ENCODE data around the gene DENND4C.
"Not testable (repeated sequence)": the region's sequence is repeated elsewhere in the genome, so short reads cannot be mapped to it uniquely, and the experiment has no call there.

DENND4C gene

DNA sequence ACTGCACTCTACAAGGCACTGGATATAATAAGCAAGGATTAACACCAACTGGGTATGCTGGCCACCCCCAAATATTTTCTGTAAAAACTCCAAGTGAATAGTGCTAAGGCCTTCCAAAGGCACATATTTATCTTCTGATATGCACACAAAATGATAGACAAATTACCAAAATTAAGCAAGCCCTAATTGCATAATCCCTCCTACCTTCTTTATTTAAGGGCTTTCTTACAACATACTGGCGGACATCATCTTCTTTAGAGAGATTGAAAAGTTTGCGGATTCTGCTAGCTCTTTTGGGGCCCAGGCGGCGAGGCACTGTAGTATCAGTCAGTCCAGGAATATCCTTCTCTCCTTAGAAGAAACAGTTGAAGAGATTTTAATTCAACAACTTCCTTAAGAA is 147.7 kb downstream of the DENND4C start:
- peak; percentile 44 for DNase-seq

DNA sequence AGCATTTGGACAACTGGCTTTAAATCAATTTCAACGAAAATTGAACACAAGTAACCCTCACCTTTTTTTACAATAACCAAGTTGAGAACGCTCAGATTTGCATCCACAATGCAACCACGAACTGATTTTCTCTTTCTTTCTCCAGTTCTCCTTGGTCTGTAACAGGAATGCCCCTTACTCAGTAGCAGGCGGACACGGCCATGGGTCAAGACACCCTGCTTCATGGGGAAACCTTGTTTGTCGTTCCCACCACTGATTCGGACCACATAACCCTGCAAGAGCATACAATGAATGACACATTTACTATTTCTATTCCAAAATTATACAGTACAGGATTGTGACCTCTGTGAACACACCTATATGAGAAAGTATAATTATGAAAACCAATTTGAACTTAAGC is 148.2 kb downstream of the DENND4C start:
- no peak for DNase-seq

DNA sequence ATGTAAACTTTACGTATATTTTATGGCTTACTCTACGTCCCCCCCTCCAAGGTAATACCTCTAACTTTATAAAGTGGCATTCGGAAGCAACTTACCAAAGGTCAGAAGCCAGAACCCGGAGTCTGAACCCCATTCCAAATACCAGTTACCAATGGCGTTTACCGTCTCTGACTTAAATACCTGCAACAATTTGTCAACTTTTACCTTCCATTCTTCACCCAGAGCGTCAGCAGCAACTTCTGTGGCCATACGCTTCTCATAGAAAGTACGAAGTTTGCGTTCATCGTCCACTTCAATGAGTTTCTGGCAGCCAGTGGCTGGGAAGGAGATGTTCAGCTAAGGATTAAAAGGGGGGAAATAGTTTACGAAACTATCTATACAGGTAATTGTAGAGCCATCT is 148.8 kb downstream of the DENND4C start:
- no peak for DNase-seq

DNA sequence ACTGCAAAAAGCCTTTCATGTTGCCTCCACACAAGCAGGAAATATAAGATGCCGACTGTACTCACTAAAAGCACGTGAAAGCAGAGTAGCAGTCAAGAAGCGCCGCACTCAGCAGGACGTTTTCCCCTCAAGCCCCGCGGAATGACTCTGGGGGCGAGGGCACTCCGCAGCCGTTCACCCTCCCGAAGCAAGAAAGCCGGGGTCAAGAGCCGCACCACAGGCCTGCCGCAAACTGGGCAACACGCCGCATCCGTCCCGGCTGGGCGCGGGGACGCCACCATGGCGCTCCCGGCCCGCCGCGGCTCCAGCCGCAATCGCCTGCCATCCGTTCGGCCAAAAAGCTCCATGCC is 149.2 kb downstream of the DENND4C start:
- DNase-seq: peak; percentile 57

DNA sequence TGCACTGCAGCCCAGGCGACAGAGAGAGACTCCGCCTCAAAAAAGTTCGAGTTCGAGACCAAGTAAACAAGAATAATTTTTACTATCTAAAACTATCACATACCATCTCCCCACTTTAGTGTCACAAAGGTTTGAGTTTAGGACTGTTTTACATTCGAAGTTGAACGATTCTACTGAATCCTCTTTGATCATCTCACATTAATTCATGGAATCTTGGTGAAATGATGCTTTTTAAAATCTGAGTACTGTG is 150.3 kb downstream of the DENND4C start:
- no peak for DNase-seq

DNA sequence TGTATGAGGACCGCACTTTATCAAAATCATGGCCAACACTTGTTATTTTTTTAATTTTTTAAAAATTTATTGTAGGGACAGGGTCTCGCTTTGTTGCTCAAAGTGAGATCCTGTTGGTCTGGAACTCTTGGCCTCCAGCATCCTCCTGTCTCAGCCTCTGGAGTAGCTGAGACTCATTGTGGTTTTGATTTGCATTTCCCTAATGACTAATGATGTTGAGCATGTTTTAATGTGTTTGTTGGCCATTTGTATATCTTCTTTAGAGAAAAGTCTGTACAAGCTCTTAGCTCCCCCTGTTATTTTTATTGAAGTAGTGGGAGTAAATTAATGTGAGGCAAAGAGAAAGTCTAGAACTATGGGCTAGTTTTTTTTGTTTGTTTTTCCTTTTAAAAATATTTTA is 151.2 kb downstream of the DENND4C start:
- no peak for DNase-seq

DNA sequence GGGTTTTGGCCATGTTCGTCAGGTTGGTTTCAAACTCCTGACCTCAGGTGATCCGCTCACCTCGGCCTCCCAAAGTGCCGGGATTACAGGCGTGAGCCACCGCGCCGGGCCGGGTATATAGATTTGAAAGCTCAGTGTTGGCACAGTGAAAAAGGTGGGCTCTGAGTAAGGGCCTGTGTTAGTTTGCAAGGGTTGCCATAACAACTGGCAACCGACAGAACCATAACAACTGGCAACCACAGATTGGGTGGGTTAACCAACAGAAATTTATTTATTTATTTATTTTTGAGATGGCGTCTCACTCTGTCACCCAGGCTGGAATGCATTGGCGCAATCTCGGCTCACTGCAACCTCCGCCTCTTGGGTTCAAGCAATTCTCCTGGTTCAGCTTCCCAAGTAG is 154.7 kb downstream of the DENND4C start:
- DNase-seq: not testable (repeated sequence)

DNA sequence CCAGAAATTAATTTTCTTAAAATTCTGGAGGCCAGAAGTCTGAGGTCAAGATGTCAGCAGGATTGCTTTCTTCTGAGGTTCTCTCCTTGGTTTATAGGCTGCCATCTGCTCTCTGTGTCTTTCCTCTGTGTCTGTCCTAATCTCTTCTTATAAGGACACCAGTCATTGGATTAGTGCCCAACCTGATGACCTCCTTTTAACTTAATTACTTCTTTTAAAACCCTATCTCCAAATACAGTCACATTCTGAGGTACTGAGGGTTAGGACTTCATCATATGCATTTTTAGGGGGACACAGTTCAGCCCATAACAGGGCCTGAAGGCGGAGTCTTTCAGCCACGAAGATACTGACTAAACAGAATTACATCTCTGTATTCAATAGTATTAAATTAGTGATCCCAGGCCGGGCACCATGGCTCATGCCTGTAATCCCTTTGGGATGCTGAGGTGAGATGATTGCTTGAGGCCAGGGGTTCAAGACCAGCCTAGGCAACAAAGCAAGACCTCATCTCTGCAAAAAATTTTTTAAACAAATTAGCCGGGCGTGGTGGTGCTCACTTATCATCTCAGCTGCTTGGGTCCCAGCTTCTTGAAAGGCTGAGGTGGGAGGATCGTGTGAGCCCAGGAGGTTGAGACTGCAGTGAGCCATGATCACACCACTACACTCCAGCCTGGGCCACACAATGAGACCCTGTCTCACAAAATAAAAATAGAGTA is 155.5 kb downstream of the DENND4C start:
- DNase-seq: peak; percentile 87

DNA sequence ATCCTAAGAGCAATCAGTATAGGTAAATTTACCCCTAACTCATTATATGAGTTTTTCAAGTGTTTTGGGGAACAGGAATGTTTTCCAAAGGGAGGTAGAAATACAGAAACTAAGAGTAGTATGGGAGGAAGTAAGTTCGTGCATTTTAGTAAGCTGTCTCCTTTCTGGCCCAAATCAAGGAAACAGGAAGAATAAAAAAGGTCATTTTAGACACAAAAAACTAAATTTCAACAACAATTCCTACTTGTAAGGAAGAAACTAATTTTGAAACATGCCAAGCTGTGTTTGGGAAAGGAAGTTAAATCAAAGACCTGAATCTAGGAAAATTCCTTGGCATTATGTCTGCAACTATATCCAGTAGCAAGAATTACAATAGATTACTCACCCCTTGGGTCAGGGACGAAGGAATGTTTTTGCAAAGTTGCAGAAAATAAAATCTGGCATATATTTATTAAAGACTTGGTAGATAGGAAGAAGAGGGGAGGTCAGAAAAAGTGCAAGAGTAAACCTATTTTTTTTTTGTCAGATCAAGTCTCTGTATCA is 156.1 kb downstream of the DENND4C start:
- no peak for DNase-seq

DNA sequence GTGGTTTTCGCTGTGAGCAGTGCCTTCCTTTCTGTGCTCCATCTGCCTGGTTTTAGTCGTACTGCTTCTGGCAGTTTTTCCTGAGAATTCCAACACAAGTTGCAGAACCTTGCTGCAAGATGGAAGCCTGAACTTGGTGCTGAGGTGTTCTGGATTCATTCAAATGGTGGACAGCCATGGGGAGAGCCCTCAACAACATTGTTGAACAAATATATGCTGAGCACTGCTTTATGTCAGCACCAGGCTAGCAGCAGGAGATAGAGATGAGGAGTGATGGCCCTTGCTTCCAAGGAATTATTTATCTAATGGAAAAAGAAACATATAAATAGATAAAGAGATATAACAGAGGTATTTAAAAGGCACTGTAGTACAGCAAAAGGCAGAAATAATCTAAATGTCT is 156.8 kb downstream of the DENND4C start:
- DNase-seq: no peak

DNA sequence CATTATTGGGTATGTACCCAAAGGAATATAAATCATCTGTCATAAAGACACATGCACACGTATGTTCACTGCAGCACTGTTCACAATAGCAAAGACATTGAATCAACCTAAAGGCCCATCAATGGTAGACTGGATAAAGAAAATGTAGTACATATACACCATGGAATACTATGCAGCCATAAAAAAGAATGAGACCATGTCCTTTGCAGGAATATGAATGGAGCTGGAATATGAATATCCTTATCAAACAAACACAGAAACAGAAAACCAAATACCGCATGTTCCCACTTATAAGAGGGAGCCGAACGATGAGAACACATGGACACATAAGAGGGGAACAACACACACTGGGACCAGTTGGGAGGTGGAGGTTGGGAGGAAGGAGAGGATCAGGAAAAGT is 159.0 kb downstream of the DENND4C start:
- not testable (repeated sequence) for DNase-seq

DNA sequence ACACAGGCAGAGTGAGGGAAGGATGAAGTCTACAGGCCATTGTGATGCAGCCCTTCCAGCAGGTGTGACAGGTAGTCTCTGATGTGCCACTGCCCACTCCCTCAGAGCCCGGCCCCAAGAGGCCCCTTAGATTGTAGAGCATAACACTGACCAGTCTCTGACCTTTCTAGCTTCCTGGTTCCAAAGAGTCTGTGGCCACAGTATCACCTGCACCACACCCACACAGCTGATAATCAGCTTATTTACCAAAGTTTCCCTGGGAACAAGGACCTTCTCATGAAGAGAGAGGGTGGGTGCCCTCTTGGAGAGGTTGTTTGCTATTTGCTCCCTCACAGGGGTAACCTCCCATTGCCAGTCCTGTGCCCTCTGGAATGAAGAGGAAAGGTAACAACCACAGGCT is 167.4 kb downstream of the DENND4C start:
- no peak for DNase-seq

DNA sequence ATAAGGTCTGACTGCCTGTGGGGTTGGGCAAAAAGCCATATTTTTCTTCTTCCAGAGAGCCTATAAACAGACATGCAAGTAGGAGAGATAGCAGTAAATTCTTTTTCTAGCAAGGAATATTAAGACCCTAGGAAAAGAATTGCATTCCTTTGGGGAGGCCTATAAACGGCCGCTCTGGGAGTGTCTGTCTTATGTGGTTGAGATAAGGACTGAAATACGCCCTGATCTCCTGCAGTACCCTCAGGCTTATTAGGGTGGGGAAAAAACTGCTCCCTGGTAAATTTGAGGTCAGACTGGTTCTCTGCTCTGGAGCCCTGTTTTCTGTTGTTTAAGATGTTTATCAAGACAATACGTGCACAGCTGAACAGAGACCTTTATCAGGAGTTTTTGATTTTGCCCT is 172.7 kb downstream of the DENND4C start:
- peak; percentile 39 for DNase-seq

DNA sequence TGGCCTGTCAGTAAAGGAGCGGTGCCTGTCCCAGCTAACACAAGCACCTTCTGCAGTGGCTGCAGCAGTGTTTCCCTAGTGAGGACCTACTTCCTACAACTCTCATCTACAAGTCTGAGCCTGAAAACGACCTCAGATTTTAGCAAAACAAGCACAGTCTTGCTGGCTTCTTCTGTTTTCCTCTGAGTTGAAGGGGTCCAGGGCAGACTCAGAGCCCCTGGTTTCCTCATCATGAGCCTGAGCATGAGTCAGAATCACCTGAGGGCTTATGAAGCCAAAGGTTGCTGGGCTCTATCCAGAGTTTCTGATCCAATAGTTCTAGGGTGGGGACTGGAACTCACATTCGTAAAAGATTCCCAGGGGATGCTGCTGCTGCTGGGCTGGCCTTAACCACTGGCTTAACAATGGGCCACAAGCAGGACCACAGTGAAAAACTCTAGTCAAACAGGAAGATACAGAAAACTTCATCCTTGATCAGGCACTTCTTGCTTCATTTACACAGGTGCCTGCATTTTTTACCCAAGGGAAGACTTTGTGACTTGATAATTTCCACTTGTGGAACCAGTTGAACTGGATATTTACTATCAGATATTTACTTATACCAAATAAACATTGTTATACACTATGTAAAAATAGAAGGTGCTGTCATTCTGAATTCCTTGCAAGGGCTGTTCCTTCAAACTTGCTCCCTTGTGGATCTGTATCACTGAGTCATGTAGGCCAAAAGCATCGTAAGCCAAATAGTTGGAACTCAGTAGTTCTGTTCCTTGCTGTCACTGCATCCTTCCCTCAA is 174.0 kb downstream of the DENND4C start:
- DNase-seq: no peak

DNA sequence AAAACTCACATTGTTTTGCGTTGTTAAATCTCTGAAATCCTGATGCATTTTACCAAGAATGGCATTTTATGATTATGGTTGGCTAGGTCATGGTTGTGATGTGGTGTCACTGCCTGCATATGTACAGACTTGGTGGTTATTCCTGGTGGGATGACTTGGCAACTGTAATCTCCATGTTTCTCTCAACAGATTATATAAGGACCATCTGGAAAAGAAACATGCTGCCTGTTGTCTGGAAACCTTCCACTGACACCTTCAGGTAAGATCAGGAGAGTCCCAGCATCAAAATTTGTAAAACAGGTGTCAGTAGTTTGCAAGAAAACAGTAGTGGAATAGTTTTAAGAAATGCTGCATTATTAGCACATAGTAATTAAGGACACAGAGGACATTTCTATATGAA is 175.3 kb downstream of the DENND4C start:
- no peak for DNase-seq

DNA sequence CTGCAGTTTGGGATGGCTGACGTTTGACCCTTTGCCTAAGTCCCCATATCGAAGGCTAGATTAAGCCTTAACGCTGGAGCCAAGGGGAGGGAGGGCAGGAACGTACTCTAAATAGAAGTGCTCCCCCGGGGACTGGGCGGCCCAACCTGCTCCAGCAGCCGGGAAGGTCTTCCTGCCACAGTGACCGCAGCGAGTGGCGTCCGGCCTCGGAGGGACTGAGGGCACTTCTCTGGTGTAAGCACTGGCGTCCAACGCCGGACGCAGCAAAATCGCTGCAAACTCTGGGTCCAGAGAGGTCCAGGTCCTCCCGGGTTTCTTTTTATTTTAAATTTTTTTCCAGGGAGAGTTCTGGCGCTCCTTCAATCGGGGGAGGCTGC is 177.8 kb downstream of the DENND4C start:
- DNase-seq: peak; percentile 25

DNA sequence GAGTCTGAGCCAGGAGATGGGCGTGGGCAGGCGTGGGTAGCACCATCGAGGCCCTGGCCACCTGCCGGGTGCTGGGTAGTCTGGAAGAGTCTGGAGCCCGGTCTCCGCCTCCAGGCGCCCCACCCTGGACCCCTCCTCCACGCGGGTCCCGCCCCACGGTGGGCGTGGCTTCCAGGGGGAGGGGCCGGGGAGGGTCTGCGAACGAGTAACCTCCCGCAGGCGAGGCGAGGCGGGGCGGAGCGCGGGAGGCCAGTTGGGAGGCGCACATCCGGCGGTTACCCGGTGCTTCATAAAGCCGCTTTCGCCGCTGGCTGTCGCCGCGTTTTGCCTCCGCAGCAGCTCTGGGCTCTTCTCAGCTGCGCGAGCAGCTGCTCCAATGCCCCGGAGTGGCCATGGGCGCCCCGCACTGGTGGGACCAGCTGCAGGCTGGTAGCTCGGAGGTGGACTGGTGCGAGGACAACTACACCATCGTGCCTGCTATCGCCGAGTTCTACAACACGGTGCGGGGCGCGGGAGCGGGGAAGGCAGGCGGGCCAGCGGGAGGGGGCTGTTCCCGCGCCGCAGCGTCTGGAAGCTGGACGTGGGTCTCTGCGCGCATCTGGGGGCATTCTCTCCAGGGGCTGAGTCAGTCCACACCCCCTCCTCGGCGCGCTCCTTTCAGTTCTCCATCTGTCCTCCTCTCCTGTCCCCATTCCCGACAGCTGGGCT is 178.4 kb downstream of the DENND4C start, which contains the start of gene ACER2:
Gene ACER2, plus strand, starts transcription at position 317 of the 708 bp plus-strand sequence. Its CDS starts 76 bp downstream, at position 393.
- DNase-seq: peak; percentile 96

DNA sequence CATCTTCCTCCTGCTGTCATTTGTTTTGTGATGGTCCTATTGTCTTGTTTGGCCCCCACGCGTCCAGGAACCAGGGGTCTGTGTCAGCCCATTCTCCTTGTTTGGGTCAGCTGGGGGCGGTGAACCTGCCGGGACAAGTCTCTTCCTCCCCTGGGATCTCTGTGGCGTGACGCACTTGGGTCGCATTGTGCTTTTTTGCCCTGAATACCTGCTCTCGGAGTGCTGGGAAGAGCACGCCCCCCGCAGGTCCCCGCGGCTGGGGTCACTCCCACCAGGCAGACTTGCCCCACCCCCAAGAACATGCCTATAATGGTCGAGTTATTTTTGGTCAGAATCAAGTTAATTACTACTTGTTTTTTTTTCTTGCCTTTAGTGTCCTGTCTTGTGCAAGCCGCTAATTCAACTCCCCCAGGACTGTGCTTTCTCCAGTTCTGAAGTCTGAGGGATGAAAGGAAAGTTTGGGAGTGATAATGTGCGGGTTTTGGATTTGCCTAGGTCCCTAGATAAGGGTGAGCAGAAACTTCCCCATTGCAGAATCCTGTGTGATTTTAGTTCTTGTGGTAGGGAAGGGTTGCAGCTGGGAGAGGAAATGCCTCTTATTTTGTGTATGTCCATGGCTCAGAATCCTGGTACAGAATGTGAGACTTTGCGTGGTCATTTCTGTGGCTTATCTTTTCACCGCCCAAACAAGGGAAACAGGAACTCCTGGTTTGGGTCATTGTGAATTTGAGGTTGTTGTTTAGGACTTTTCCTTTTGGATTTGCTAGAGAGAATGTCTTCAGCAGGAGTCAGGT is 179.1 kb downstream of the DENND4C start:
- DNase-seq: peak; percentile 44

DNA sequence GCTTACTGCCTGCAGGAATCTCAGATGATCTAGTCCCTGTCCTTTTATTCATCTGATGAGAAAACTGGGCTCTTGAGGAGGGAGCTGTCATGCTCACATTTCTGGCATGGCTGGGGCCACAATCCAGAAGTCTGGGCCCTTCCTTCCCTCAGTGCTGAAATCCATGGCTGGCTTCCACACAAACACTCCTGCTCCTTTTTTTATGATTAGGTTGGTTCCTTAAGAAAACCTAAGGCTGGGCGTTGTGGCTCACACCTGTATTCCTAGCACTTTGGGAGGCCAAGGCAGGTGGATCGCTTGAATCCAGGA is 179.7 kb downstream of the DENND4C start:
- no peak for DNase-seq

DNA sequence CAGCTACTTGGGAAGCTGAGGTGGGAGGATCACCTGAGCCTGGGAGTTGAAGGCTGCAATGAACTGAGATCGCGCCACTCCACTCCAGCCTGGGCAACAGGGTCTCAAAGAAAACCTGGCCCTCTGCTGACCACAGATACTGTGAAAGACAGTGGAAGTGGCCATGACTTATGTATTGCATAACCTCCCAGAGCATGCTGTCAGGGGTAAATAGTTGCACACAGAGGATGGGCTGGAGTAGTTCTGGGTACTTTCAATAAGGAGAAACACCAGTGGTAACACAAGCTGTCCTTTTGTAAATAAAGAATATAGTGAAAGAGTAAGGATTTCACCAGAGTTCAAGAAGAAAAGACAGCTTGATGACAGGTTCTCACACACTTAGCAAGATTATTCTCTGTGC is 180.1 kb downstream of the DENND4C start:
- DNase-seq: no peak

DNA sequence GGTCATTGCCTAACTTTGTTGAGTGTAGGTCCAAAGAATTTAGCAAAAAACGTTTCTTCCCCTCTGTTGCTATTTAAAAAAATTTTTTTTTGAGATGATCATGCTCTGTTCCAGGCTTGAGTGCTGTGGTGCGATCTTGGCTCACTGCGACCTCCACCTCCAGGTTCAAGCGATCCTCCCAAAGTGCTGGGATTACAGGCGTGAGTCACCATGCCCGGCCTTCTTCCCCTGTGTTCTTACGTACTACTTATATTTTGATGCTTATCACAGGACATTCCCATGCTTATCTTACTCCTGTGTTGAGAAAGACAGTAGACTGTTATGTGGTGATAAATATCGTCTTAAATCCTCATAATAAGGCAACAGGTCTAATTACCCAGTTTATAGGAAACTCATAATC is 180.8 kb downstream of the DENND4C start:
- DNase-seq: no peak

DNA sequence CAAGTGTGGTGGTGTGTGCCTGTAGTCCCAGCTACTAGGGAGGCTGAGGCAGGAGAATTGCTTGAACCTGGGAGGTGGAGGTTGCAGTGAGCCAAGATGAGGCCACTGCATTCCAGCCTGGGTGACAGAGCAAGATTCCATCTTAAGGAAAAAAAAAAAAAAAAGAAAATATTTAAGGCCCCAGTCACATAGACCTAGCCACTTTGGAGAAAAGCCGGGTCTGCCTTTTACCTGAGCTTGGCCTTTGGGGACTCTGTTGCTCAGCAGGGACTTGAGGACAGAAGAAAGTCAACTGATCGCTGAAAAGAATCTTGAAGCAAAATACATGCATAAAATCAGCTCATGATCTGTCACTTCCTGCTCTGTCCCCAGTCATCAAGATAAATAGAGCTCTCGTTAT is 183.0 kb downstream of the DENND4C start:
- not testable (repeated sequence) for DNase-seq

DNA sequence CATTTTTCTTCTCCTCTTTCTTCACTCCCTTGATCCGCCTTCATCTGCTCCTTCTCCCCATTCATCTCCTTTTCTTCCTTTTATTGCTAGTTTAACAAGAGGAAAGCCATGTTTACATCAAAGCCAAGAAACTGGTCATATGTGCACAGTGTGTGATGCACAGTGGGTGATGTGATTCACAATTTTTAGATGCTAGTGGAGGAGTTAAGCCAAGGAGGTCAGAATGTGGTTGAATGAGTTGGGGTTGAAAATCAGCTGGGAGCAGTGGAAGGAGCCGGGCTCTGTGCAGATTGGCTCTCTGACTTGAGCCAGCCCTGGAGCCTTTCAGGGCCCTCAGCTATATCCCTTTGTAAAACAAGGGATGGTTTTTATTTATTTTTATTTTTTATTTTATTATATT is 185.7 kb downstream of the DENND4C start:
- no peak for DNase-seq

All from hematopoietic multipotent progenitor cell treated with erythropoietin and hydrocortisone succinate and interleukin-3 and kit ligand, for 4 days (in vitro differentiated cells).